Activated CD8-positive, alpha-beta memory T cell treated with anti-CD3 and anti-CD28 coated beads, Interleukin-2, amount 50 U/mL, for 24 hours (primary cell): ENCODE results near the gene SKAP2.

Experiments
- DNase-seq: peaks from one replicate; pipeline ENCODE4 v3.0.0-alpha.2; 2020; ENCODE audit errors: extremely low read depth

The SKAP2 gene

GRCh38 chr7:26696161-26696560 is 168.2 kb downstream of the SKAP2 start:
- no peak for DNase-seq

- no peak for DNase-seq
Observed at GRCh38 chr7:26694713-26695112, 169.7 kb downstream of the SKAP2 start.

GRCh38 chr7:26694141-26694540 is 170.2 kb downstream of the SKAP2 start:
- no peak for DNase-seq

GRCh38 chr7:26691886-26692285 is 172.5 kb downstream of the SKAP2 start:
- no peak for DNase-seq

- no peak for DNase-seq
Observed at GRCh38 chr7:26691406-26691805, 173.0 kb downstream of the SKAP2 start.

GRCh38 chr7:26690135-26690805 is 174.1 kb downstream of the SKAP2 start:
- DNase-seq = no peak

- no peak for DNase-seq
Observed at GRCh38 chr7:26688936-26689506, 175.4 kb downstream of the SKAP2 start.

- DNase-seq = no peak
Observed at GRCh38 chr7:26688388-26688787, 176.0 kb downstream of the SKAP2 start.

GRCh38 chr7:26687032-26687431 is 177.4 kb downstream of the SKAP2 start:
- DNase-seq = no peak

GRCh38 chr7:26686448-26686981 is 177.9 kb downstream of the SKAP2 start:
- no peak for DNase-seq

- no peak for DNase-seq
Observed at GRCh38 chr7:26685606-26686005, 178.8 kb downstream of the SKAP2 start.

GRCh38 chr7:26684447-26684846 is 179.9 kb downstream of the SKAP2 start:
- no peak for DNase-seq

GRCh38 chr7:26683277-26683676 is 181.1 kb downstream of the SKAP2 start:
- no peak for DNase-seq

- DNase-seq = no peak
Observed at GRCh38 chr7:26681819-26682418, 182.5 kb downstream of the SKAP2 start.

- DNase-seq = no peak
Observed at GRCh38 chr7:26680587-26680986, 183.8 kb downstream of the SKAP2 start.

GRCh38 chr7:26675143-26675887 is 189.1 kb downstream of the SKAP2 start:
- no peak for DNase-seq

- DNase-seq = no peak
Observed at GRCh38 chr7:26673858-26674257, 190.5 kb downstream of the SKAP2 start.

GRCh38 chr7:26673271-26673670 is 191.1 kb downstream of the SKAP2 start:
- no peak for DNase-seq

GRCh38 chr7:26670841-26671240 is 193.5 kb downstream of the SKAP2 start:
- no peak for DNase-seq

GRCh38 chr7:26670290-26670689 is 194.1 kb downstream of the SKAP2 start:
- DNase-seq = no peak

- DNase-seq = no peak
Observed at GRCh38 chr7:26668821-26669220, 195.6 kb downstream of the SKAP2 start.

GRCh38 chr7:26667514-26668133 is 196.8 kb downstream of the SKAP2 start:
- DNase-seq = no peak
